Activated CD4-positive, alpha-beta T cell treated with anti-CD3 and anti-CD28 coated beads, Interleukin-2, amount 10 ng/mL, durations not matched to agents 24 days and 14 days (primary cell): ENCODE measurements around the gene PDZD4. TPM values are rescaled to one million over a fixed set of nuclear protein-coding genes. Genes with fewer than 3 reads are reported as not detected.

Source experiments
- DNase-seq: peaks from one replicate; pipeline ENCODE4 v3.0.0; 2022
- H3K27ac Mint-ChIP-seq: one replicate; pipeline ENCODE4 v1.8.0; 2022; ENCODE audit warnings: mild to moderate bottlenecking, mixed read lengths
- H3K27me3 Mint-ChIP-seq: one replicate; pipeline ENCODE4 v1.8.0; 2022; ENCODE audit warnings: mixed read lengths
- H3K36me3 Mint-ChIP-seq: one replicate; pipeline ENCODE4 v1.8.0; 2022; ENCODE audit warnings: low read depth, mild to moderate bottlenecking, mixed read lengths
- H3K4me1 Mint-ChIP-seq: one replicate; pipeline ENCODE4 v1.8.0; 2021; ENCODE audit warnings: mixed read lengths
- H3K4me3 Mint-ChIP-seq: one replicate; pipeline ENCODE4 v1.8.0; 2022; ENCODE audit warnings: mild to moderate bottlenecking, moderate library complexity, mixed read lengths
- H3K9me3 Mint-ChIP-seq: one replicate; pipeline ENCODE4 v1.8.0; 2021; ENCODE audit warnings: mixed read lengths
- intact Hi-C: fragments of 100-400 bp; cut with micrococcal nuclease; formaldehyde crosslinking; loops from one replicate; pipeline ENCODE4 v1.15.1; 2023
- total RNA-seq: library from RNA; stranded (reverse); gene quantifications from 2 replicates; pipeline ENCODE4 v1.2.3, GENCODE V29; 2022

PDZD4 gene
- total RNA-seq, 1 donor from 2014 or later, result 0.58 TPM

DNA sequence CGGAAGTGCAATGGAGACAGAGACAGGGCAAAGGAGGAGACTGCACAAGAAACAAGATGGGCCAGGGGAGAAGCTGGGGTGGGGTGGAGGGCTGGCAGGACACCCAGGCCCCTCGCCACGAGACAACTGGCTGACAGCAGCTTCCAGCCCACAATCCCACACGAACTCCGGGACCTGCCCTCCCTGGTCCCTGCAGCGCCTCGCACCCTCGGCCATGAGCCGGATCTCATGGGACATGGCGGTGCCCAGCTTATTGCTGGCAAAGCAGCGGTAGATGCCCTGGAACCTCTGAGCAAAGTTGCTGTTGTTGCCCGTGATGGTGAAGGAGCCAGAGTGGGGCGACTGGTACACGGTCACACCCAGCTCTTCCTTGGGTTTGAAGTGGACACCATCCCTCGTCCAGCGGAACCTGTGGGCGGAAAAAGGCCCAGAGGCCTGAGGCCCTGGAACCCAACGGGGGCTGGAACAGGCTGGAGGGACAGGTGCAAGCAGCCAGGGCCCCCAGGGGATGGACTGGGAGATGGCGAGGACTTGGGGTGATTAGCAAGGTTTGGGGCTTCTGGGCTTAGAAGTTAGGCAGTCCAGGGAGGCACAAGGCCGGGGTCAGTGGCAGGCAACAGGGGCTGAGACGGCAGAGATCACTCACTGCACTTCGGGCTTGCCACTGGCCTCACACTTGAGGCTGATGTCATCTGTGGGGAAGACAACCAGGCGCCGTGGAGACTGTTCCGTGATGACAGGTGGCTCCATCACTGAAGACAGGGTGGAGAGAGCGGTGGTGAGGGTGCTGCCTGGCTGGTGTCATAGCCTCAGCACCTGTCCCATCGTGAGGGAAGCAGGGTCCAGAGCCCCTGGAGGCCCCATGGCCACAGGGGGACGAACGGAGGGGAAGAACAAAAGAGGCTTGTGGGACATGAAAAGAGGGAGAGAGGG is 41.9 kb upstream of the PDZD4 start:
- no peaks in the 10 kb centered on the region for H3K9me3 Mint-ChIP-seq

DNA sequence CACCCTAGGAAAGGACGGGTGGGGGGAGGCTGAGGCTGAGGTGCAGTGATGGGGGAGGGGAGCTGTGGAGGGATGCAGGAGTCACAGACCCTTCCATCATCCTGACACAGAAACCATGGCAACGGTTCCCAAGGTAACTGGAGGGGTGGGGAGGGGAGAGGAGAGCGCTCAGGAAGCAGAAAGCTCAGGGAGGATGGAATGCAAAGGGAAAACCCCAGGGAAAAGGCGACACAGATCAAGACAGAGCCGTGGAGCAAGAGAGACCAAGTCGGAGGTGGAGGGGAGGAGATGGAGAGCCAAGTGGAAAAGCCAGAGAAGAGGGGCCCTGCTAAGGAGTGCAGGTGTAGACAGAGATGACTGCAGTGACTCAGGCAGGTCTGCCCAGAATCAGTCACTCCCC is 41.1 kb upstream of the PDZD4 start:
- Mint-ChIP-seq H3K27ac (no peak overlapping the region), H3K27me3 (peaks cover 12% of the 10 kb centered on the region), H3K4me1 (no peaks in the 10 kb centered on the region), H3K4me3 (no peak overlapping the region), H3K36me3 (no peaks in the 10 kb centered on the region), H3K9me3 (no peaks in the 10 kb centered on the region)
- intact Hi-C loops, result loop anchor here (10.0 kb wide), 1 partner anchor 53 kb away; the partner anchor contains the start of gene ARHGAP4
- no peak for DNase-seq

More for the DNA sequence above, 41.9 kb upstream of the PDZD4 start:
- H3K4me1 Mint-ChIP-seq, result no peaks in the 10 kb centered on the region
- H3K27me3 Mint-ChIP-seq, result peaks cover 12% of the 10 kb centered on the region
- intact Hi-C loops, result loop anchor here (10.0 kb wide), 1 partner anchor 53 kb away; the partner anchor contains the start of gene ARHGAP4
- DNase-seq, result no peak
- no peaks in the 10 kb centered on the region for H3K36me3 Mint-ChIP-seq
- no peak overlapping the region for H3K4me3 Mint-ChIP-seq
- H3K27ac Mint-ChIP-seq, result no peak overlapping the region

DNA sequence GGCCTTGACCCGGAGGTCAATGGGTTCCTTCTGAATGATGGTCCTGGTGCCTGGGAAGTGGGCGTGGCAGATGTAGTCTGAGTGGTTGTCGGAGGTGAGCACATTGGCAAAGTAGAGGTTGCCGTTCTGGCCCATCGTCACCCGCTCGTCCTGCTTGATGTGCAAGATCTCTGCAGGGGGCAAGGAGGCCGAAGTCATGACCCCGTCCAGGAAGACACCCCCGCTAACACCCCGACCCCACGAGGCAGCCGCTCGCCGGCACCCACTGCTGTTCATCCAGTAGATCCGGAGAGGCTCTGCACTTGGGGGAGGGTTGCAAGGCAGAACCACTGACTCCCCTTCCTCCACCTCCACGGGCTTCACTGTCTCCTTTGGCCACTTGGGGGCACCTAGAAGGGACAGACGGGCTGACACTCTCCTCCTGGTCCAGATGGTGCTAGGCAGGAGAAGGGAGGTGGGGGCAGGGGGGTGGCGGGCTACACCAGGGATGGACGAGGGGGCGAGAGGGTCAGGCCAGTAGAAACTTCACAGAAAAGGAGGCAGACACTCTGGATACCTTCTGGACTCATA is 40.5 kb upstream of the PDZD4 start:
- no peak for DNase-seq
- Mint-ChIP-seq H3K9me3 (no peaks in the 10 kb centered on the region), H3K4me3 (no peak overlapping the region), H3K4me1 (no peaks in the 10 kb centered on the region), H3K27ac (no peak overlapping the region), H3K27me3 (peaks cover 7% of the 10 kb centered on the region), H3K36me3 (no peaks in the 10 kb centered on the region)
- intact Hi-C loops, result loop anchor here (10.0 kb wide), 1 partner anchor 54 kb away; the partner anchor contains the start of gene ARHGAP4

DNA sequence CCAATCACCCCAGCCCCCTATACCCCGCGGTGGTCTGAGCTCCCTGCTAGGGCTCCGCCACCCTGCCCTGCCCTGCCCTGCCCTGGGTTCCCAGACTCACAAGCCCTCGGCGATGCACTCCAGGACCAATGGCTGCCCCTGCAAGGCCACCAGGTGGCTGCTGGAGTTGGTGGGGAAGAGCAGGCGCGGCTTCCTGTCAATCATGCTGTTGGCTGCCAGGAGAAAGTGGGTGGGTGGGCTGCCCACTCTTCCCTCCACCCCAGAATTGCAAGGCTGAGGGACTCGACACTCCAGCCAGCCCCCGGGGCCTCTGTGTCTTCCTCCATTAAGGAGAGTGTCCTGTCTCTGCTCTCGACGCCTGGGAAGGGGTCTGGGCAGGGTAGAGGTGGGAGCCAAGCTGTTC is 39.9 kb upstream of the PDZD4 start:
- intact Hi-C loops, result loop anchor here (10.0 kb wide), 1 partner anchor 55 kb away; the partner anchor contains the start of gene ARHGAP4
- H3K27me3 Mint-ChIP-seq, result peaks cover 7% of the 10 kb centered on the region
- no peak for DNase-seq
- H3K9me3 Mint-ChIP-seq, result no peaks in the 10 kb centered on the region
- no peak overlapping the region for H3K27ac Mint-ChIP-seq
- H3K4me1 Mint-ChIP-seq, result no peaks in the 10 kb centered on the region
- no peaks in the 10 kb centered on the region for H3K36me3 Mint-ChIP-seq
- H3K4me3 Mint-ChIP-seq, result no peak overlapping the region

DNA sequence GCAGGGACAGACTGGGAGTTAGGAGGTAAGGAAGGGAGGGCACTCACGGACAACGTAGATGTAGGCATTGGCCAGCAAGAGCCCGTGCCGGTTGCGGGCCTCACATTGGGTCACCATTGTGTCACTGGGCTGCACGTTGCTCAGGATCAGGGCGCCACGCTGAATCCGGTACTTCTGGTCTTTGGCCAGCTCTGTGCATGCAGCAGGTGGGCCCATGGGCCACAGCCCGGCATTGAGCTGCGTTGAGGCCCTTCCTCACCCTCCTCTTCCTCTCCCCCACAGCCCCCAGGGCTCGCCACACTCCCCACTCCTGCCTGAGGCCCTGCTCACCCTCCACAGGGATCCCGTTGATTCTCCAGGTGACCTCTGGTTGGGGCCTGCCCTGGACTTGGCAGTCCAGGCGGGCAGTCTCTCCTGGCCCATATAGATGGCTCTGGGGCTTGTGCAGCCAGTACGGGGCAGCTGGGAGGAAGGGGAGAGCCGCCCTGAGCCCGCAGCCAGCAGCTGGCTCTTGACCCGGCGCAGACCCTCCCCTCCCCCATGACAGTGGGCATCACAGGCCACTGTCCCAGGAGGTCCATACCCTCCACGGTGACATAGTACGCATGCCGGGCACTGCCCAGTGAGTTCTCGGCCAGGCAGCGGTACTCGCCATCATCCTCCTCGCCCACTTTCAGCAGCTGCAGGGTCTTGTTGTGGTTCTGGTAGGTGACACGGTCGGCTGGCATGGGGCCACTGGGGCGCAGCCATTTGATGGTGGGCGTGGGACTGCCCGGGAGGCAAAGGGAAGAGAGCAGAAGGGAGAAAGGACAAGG is 39.3 kb upstream of the PDZD4 start:
- Mint-ChIP-seq H3K36me3 (no peaks in the 10 kb centered on the region), H3K9me3 (no peaks in the 10 kb centered on the region), H3K4me3 (no peak overlapping the region), H3K27me3 (peaks cover 4% of the 10 kb centered on the region), H3K27ac (no peak overlapping the region), H3K4me1 (no peaks in the 10 kb centered on the region)
- DNase-seq, result no peak
- intact Hi-C loops, result loop anchor here (10.0 kb wide), 1 partner anchor 55 kb away; the partner anchor contains the start of gene ARHGAP4

DNA sequence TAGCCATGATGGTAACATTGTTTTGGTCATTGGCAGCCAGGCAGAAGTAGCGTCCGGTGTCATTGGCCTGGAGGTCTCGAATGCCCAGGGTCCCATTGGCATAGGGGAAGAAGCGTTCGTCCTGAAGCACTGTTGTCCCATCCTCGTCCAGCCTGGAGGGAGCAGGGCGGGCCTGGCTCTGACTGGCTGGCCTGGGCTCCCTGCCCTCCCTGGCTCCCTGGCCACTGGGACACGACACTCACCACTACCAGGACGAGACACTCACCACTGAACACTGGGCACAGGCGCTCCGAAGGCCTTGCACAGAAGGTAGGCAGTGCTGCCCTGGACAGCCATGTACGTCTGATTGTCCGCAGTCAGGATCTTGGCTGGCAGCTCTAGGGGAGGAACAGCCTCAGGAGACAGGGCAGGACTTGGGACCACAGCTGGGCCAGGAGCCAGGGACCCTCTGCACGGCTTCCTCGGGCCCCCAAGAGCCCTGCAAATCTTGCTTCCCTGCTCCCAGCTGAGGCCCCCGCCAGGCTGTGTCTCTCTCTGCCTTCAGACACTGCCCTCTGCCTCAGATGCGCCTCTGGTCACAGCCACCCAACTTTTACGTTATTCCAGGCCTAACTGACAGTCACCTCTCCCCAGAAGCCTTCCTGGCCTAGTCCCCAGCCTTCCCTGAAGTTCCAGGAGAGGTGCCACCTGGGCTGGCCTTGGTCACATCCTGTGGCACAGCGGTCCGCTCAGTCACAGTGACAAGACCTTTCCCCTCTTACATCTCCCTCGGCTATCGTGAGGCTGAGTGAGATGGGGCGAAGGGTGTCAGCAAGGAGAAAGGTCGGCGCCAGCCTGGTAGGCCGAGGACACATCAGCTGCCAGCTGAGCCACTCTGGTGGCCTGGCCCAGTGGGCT is 38.5 kb upstream of the PDZD4 start:
- H3K27ac Mint-ChIP-seq, result no peak overlapping the region
- no peak for DNase-seq
- no peaks in the 10 kb centered on the region for H3K36me3 Mint-ChIP-seq
- no peaks in the 10 kb centered on the region for H3K9me3 Mint-ChIP-seq
- peaks cover 4% of the 10 kb centered on the region for H3K27me3 Mint-ChIP-seq
- H3K4me1 Mint-ChIP-seq, result no peaks in the 10 kb centered on the region
- intact Hi-C loops, result no loop called here
- H3K4me3 Mint-ChIP-seq, result no peak overlapping the region

DNA sequence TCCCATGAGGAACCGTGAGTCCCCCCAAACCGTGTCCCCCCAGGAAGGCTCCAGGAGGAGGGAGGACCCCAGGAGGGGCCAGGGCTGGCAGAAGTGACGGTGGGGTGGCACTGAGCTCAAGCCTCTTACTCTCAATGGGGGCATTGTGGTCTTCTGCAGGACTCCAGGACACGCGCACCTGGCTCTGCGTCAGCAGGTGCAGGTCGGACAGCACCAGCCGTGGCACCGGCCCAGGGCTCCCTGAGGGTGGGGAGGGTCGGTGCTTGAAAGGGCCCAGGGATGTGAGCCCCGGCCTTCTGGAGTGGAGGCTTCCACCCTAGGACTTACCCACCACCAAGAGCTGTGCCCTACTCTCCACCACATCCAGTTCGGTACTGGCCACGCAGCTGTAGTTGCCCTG is 37.3 kb upstream of the PDZD4 start:
- Mint-ChIP-seq H3K9me3 (no peaks in the 10 kb centered on the region), H3K4me1 (no peaks in the 10 kb centered on the region), H3K27me3 (peaks cover 2% of the 10 kb centered on the region), H3K27ac (no peak overlapping the region), H3K36me3 (no peaks in the 10 kb centered on the region), H3K4me3 (no peak overlapping the region)
- intact Hi-C loops, result no loop called here
- no peak for DNase-seq

DNA sequence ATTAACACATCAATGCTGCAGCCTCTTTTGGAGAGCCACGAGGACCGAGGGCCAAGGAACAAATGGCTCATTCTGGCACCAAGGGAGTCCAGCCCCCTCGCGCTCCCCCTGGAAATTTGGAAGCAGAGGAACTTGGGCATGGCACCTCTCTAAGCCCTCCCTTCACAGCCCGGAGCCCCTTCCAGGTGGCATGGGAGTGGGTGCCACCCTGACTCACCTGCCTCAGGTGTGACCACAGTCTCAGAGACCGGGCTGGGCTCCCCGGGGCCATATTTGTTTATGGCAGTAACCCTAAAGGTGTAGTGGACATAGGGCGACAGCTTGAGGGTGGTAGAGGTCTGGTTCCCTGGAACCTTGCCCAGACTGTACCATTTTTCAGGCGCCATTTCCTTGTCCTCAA is 36.8 kb upstream of the PDZD4 start:
- H3K27me3 Mint-ChIP-seq, result no peaks in the 10 kb centered on the region
- intact Hi-C loops, result no loop called here
- DNase-seq, result no peak

DNA sequence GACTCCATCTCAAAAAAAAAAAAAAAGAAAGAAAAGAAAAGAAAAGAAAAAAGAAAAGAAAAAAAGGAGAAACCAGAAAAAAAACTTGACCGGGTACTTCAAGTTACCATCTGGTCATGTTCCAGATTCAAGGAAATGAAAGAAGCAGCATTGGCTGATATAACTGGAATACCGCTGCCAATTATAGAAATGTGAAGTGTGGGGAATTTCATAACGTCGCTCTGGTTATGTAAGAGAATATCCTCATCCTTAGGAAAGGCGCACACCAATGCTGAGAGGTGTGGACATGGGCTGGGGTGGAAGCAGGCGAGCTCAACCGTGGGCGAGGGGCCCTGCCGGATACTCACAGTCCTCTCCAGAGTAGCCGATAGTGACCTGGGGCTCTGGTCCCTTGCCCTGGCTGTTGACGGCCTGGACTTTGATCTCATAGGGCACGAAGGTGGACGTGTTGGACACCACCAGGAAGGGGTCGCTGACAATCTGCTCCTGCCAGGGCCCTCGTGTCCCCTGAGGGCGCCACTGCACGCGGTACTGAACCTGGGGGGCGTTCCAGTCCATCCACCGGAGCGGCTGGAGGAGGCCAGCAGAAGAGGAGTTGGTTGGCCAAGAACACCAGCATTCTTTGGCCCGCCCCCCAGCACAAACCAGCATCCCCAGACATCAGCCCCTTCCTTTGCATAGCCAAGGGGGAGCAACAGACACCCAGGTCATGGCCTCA is 36.1 kb upstream of the PDZD4 start:
- Mint-ChIP-seq H3K9me3 (no peaks in the 10 kb centered on the region), H3K4me3 (no peak overlapping the region), H3K27me3 (no peaks in the 10 kb centered on the region), H3K27ac (no peak overlapping the region), H3K4me1 (no peaks in the 10 kb centered on the region), H3K36me3 (no peaks in the 10 kb centered on the region)
- no peak for DNase-seq
- intact Hi-C loops, result no loop called here

More for the DNA sequence above, 36.8 kb upstream of the PDZD4 start:
- no peaks in the 10 kb centered on the region for H3K36me3 Mint-ChIP-seq
- no peak overlapping the region for H3K27ac Mint-ChIP-seq
- H3K9me3 Mint-ChIP-seq, result no peaks in the 10 kb centered on the region
- no peak overlapping the region for H3K4me3 Mint-ChIP-seq
- H3K4me1 Mint-ChIP-seq, result no peaks in the 10 kb centered on the region

DNA sequence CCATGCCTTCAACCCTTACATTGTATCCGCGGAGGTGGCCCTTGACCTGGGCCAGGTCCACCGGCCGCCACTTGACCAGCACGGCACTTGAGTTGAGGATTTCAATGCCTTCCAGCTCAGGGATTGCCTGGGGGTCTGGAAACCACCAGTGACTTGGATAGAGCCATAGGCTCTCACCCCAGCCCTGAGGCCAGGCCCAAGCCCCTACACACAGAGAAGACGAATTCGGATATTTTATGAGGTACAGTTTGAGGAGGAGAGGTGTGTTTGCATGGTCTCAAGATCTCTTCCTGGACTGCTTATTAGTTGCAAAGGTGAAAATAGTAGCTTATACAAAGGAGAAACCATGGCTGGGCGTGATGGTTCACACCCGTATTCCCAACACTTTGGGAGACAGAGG is 35.3 kb upstream of the PDZD4 start:
- intact Hi-C loops, result no loop called here
- Mint-ChIP-seq H3K27ac (no peak overlapping the region), H3K27me3 (no peaks in the 10 kb centered on the region), H3K4me3 (no peak overlapping the region), H3K36me3 (no peaks in the 10 kb centered on the region), H3K9me3 (no peaks in the 10 kb centered on the region), H3K4me1 (no peaks in the 10 kb centered on the region)
- DNase-seq, result no peak

DNA sequence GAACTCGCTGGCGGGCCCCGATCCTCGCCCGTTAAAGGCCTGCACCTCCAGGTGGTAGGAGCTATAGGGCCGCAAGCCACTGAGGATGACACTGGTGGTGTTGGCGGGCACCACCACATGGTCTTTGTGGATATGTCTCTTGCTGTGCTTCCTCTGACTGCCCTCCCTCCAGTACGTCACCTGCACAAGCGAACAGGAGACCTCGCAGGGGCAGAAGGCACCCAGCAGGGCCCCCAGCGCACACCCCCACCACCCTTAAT is 34.9 kb upstream of the PDZD4 start:
- Mint-ChIP-seq H3K4me1 (no peaks in the 10 kb centered on the region), H3K4me3 (no peak overlapping the region), H3K27ac (no peak overlapping the region), H3K36me3 (no peaks in the 10 kb centered on the region), H3K9me3 (no peaks in the 10 kb centered on the region), H3K27me3 (no peaks in the 10 kb centered on the region)
- no peak for DNase-seq
- intact Hi-C loops, result no loop called here

DNA sequence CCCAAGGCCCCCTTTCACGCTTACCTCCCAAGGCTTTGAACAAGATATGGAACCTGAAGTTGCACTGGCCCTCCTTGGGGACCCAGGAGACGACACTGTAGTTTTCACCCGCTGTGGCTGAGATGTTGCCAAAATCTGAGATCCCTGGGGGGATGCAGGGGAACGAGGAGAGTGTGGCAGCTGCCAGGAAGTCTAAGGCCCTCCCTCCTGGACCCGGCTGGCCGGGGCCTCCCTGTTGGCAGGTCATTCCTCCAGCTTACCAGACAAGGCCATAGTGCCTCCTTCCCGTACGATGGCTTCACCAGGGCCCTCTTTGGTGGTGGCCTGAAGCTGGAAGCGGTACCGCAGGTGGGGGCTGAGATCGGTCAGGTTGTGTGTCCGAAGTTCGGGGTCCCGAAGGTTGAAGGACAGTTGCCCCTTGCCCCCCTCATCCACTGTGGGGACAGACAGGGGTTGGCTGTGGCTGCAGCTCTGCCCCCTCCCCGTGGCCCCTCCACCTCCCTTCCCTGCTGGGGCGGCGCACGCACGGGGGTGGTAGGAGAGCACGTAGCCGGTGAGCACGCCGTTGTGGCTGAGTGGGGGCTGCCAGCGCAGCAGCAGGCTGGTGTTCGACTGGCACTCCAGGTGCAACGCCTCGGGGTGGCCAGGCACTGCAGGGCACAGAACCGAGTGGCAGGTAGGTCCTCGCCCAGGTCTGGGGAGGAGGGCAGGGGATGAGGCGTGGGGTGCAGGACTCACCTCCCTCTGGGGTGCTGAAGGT is 34.4 kb upstream of the PDZD4 start:
- Mint-ChIP-seq H3K4me1 (no peaks in the 10 kb centered on the region), H3K4me3 (no peak overlapping the region), H3K27me3 (no peaks in the 10 kb centered on the region), H3K9me3 (no peaks in the 10 kb centered on the region), H3K27ac (no peak overlapping the region), H3K36me3 (no peaks in the 10 kb centered on the region)
- intact Hi-C loops, result no loop called here
- no peak for DNase-seq
